WTC11 (cell line): ENCODE results near the gene NUP98. TPM values are rescaled to one million over a fixed set of nuclear protein-coding genes. Genes with fewer than 3 reads are reported as not detected.
A peak's percentile ranks its signal among the peaks of the same experiment; 100 is the strongest.

Experiments
- ATAC-seq: fragments of 200-7000 bp; cut with Tn5 transposase; 2 replicates; pipeline ENCODE4 v1.10.0; 2021; ENCODE audit warnings: mild to moderate bottlenecking, moderate library complexity
- CTCF ChIA-PET: fragments of 300-600 bp; sonication (Branson Sonifier 250); formaldehyde crosslinking; loops from one replicate; lab custom pipeline; 2021; ENCODE audit warnings: antibody characterized with exemption; lab: Charles Lee
- POLR2A ChIA-PET: fragments of 350-600 bp; sonication (Branson Sonifier 250); formaldehyde crosslinking; loops from one replicate; lab custom pipeline; 2021; ENCODE audit warnings: antibody characterized with exemption; lab: Charles Lee
- DNase-seq: peaks from one replicate; pipeline ENCODE4 v3.0.0; 2021; ENCODE audit warnings: low spot score
- H3K27ac Mint-ChIP-seq: 2 replicates; pipeline ENCODE4 v1.8.0; 2021; ENCODE audit warnings: mixed read lengths
- H3K27me3 Mint-ChIP-seq: 2 replicates; pipeline ENCODE4 v1.8.0; 2021; ENCODE audit warnings: low read depth, mild to moderate bottlenecking, moderate library complexity, mixed read lengths
- H3K36me3 Mint-ChIP-seq: 2 replicates; pipeline ENCODE4 v1.8.0; 2021; ENCODE audit warnings: mixed read lengths
- H3K4me1 Mint-ChIP-seq: 2 replicates; pipeline ENCODE4 v1.8.0; 2022; ENCODE audit warnings: mixed read lengths
- H3K4me3 Mint-ChIP-seq: 2 replicates; pipeline ENCODE4 v1.8.0; 2021; ENCODE audit warnings: mild to moderate bottlenecking, moderate library complexity, mixed read lengths
- H3K9me3 Mint-ChIP-seq: 2 replicates; pipeline ENCODE4 v1.8.0; 2021; ENCODE audit warnings: mixed read lengths
- ARID4B ChIP-seq: sonication (generic); formaldehyde crosslinking; IDR thresholded peaks from 2 replicates; pipeline ENCODE4 v1.8.0; 2023; ENCODE audit warnings: missing genetic modification reagents, mild to moderate bottlenecking, borderline replicate concordance
- ATF1 ChIP-seq: sonication (generic); formaldehyde crosslinking; IDR thresholded peaks from 2 replicates; pipeline ENCODE4 v1.8.1; 2023; ENCODE audit warnings: mild to moderate bottlenecking, moderate library complexity, missing genetic modification reagents
- CDX4 ChIP-seq: fragments of 250-450 bp; sonication (Bioruptor Pico); IDR thresholded peaks from 2 replicates; pipeline ENCODE4 v1.9.0; 2021; ENCODE audit warnings: moderate library complexity, mild to moderate bottlenecking, inconsistent platforms, borderline replicate concordance
- ESRRA ChIP-seq: sonication (generic); formaldehyde crosslinking; IDR thresholded peaks from 2 replicates; pipeline ENCODE4 v1.8.1; 2022; ENCODE audit warnings: mild to moderate bottlenecking, missing genetic modification reagents, borderline replicate concordance
- ETV6 ChIP-seq: sonication (generic); formaldehyde crosslinking; IDR thresholded peaks from 2 replicates; pipeline ENCODE4 v1.8.1; 2022; ENCODE audit warnings: mild to moderate bottlenecking, missing genetic modification reagents
- GTF2I ChIP-seq: fragments of 250-450 bp; sonication (Bioruptor Pico); conservative IDR thresholded peaks from 2 replicates; pipeline ENCODE4 v1.4.0; 2021; ENCODE audit warnings: mild to moderate bottlenecking
- HMGA2 ChIP-seq: fragments of 250-450 bp; sonication (Bioruptor Pico); IDR thresholded peaks from 2 replicates; pipeline ENCODE4 v1.4.0; 2021; ENCODE audit warnings: mild to moderate bottlenecking, moderate library complexity
- IRF1 ChIP-seq: sonication (generic); formaldehyde crosslinking; IDR thresholded peaks from 2 replicates; pipeline ENCODE4 v1.8.0; 2023; ENCODE audit warnings: missing genetic modification reagents
- IRF2 ChIP-seq: sonication (generic); formaldehyde crosslinking; IDR thresholded peaks from 2 replicates; pipeline ENCODE4 v1.8.0; 2022; ENCODE audit warnings: low read depth, missing genetic modification reagents, borderline replicate concordance
- KAT7 ChIP-seq: sonication (generic); formaldehyde crosslinking; IDR thresholded peaks from 2 replicates; pipeline ENCODE4 v1.8.1; 2023; ENCODE audit warnings: missing genetic modification reagents, mild to moderate bottlenecking, borderline replicate concordance
- OVOL2 ChIP-seq: fragments of 250-450 bp; sonication (Bioruptor Pico); IDR thresholded peaks from 2 replicates; pipeline ENCODE4 v1.9.0; 2021; ENCODE audit warnings: mild to moderate bottlenecking, borderline replicate concordance
- PRDM15 ChIP-seq: sonication (generic); formaldehyde crosslinking; IDR thresholded peaks from 2 replicates; pipeline ENCODE4 v1.8.0; 2022; ENCODE audit warnings: missing genetic modification reagents
- RELA ChIP-seq: sonication (generic); formaldehyde crosslinking; IDR thresholded peaks from 2 replicates; pipeline ENCODE4 v1.8.1; 2022; ENCODE audit warnings: missing genetic modification reagents, mild to moderate bottlenecking, borderline replicate concordance
- USF2 ChIP-seq: sonication (generic); formaldehyde crosslinking; IDR thresholded peaks from 2 replicates; pipeline ENCODE4 v1.8.1; 2023; ENCODE audit warnings: mild to moderate bottlenecking, missing genetic modification reagents, moderate library complexity
- ZBTB43 ChIP-seq: sonication (generic); formaldehyde crosslinking; IDR thresholded peaks from 2 replicates; pipeline ENCODE4 v1.8.1; 2023; ENCODE audit warnings: mild to moderate bottlenecking, missing genetic modification reagents
- ZNF219 ChIP-seq: sonication (generic); formaldehyde crosslinking; IDR thresholded peaks from 2 replicates; pipeline ENCODE4 v1.8.0; 2023; ENCODE audit warnings: missing genetic modification reagents, mild to moderate bottlenecking, borderline replicate concordance
- ZNF281 ChIP-seq: sonication (generic); formaldehyde crosslinking; IDR thresholded peaks from 2 replicates; pipeline ENCODE4 v1.8.0; 2023; ENCODE audit warnings: mild to moderate bottlenecking, missing genetic modification reagents
- total RNA-seq: library from RNA; stranded (reverse); gene quantifications from 3 replicates; pipeline ENCODE4 v1.2.3, GENCODE V29; 2021

The NUP98 gene
- total RNA-seq, 1 experiment from 2014 or later, result 81.4 TPM

GRCh38 chr11:3824714-3825472 lies 27.5 kb upstream of the NUP98 start (continued):
- TF ChIP-seq PRDM15 (no peak), OVOL2 (CRISPR knock-in tag) (no peak)

- ATAC-seq, result no peak
- POLR2A ChIA-PET, result no interaction called here
- TF ChIP-seq GTF2I (CRISPR knock-in tag) (no peak), ZNF219 (CRISPR knock-in tag) (no peak), ARID4B (no peak), USF2 (CRISPR knock-in tag) (no peak), KAT7 (CRISPR knock-in tag) (no peak), OVOL2 (CRISPR knock-in tag) (no peak), IRF1 (CRISPR knock-in tag) (no peak), ESRRA (no peak), CDX4 (CRISPR knock-in tag) (no peak), ATF1 (CRISPR knock-in tag) (no peak), ETV6 (no peak), ZBTB43 (CRISPR knock-in tag) (no peak), IRF2 (CRISPR knock-in tag) (no peak), HMGA2 (CRISPR knock-in tag) (no peak), RELA (CRISPR knock-in tag) (no peak), ZNF281 (CRISPR knock-in tag) (no peak)
These were observed 26.6 kb upstream of the NUP98 start for GRCh38 chr11:3823762-3824506.

More at GRCh38 chr11:3823762-3824506, 26.6 kb upstream of the NUP98 start:
- Mint-ChIP-seq H3K4me3 (no peak overlapping the region), H3K27ac (peak overlapping the region; percentile 30; the same call in 1 of the 2 replicates), H3K36me3 (peaks cover 26% of the 10 kb centered on the region), H3K4me1 (peaks cover 41% of the 10 kb centered on the region), H3K9me3 (no peaks in the 10 kb centered on the region), H3K27me3 (no peaks in the 10 kb centered on the region)
- CTCF ChIA-PET, result interaction anchor here (0.6 to 3.3 kb wide), 7 partner anchors 7 to 31 kb away, joined by 3 to 71 read pairs (median 5); partner anchors contain the start of genes RHOG and STIM1
- DNase-seq, result no peak
